HepG2 (cell line): ENCODE data around the gene PAN2. TPM values are rescaled to one million over a fixed set of nuclear protein-coding genes. Genes with fewer than 3 reads are reported as not detected.
A peak's percentile ranks its signal among the peaks of the same experiment; 100 is the strongest.

Experiments used
- BCL6 ChIP-seq: IDR thresholded peaks from 2 replicates; pipeline ENCODE4 v1.6.1; 2016; ENCODE audit warnings: missing genetic modification reagents, missing compliant biosample characterization
- BRCA1 ChIP-seq: sonication (generic); formaldehyde crosslinking; IDR thresholded peaks from 2 replicates; pipeline ENCODE4 v1.4.0; 2020; ENCODE audit warnings: missing genetic modification reagents
- CREBL2 ChIP-seq: sonication (generic); formaldehyde crosslinking; IDR thresholded peaks from 2 replicates; pipeline ENCODE4 v1.8.1; 2023; ENCODE audit warnings: missing genetic modification reagents, mild to moderate bottlenecking, borderline replicate concordance
- ELF4 ChIP-seq: sonication (generic); formaldehyde crosslinking; IDR thresholded peaks from 2 replicates; pipeline ENCODE4 v1.5.0; 2020; ENCODE audit warnings: missing genetic modification reagents, mild to moderate bottlenecking, moderate library complexity, borderline replicate concordance
- HHEX ChIP-seq: IDR thresholded peaks from 2 replicates; pipeline ENCODE4 v1.6.1; 2016; ENCODE audit warnings: control low read depth
- KDM5A ChIP-seq: fragments of 200-600 bp; sonication (generic); IDR thresholded peaks from 2 replicates; pipeline ENCODE4 v1.7.0; 2018; ENCODE audit warnings: antibody characterized with exemption, mild to moderate bottlenecking, low read length, borderline replicate concordance
- MIER2 ChIP-seq: IDR thresholded peaks from 2 replicates; pipeline ENCODE4 v1.6.1; 2016; ENCODE audit warnings: missing biosample characterization, missing genetic modification reagents
- MTA3 ChIP-seq: sonication (generic); formaldehyde crosslinking; IDR thresholded peaks from 2 replicates; pipeline ENCODE4 v1.4.0; 2020; ENCODE audit warnings: missing genetic modification reagents
- REST ChIP-seq, 2 experiments: IDR thresholded peaks; 2 replicates each; pipeline ENCODE4 v1.6.1; 2011 to 2012; ENCODE audit warnings: low read length in 2 of 2, borderline replicate concordance in 1 of 2, low read depth in 1 of 2, mild to moderate bottlenecking in 1 of 2, moderate library complexity in 1 of 2
- RFX3 ChIP-seq: IDR thresholded peaks from 2 replicates; pipeline ENCODE4 v1.6.1; 2016; ENCODE audit warnings: missing biosample characterization, missing genetic modification reagents
- SMAD3 ChIP-seq: sonication (generic); formaldehyde crosslinking; IDR thresholded peaks from 2 replicates; pipeline ENCODE4 v1.4.0; 2020; ENCODE audit warnings: missing genetic modification reagents
- SOX13 ChIP-seq, 3 experiments: fragments of 450-650 bp in 1 of 3; sonication (generic) in 1 of 3; formaldehyde crosslinking in 1 of 3; IDR thresholded peaks in 2 of 3; conservative IDR thresholded peaks in 1 of 3; 2 replicates each; pipeline versions ENCODE4 v1.5.0 to v1.6.1; 2016 to 2020; ENCODE audit warnings: antibody characterized with exemption in 1 of 3, mild to moderate bottlenecking in 1 of 3, missing compliant biosample characterization in 1 of 3, missing genetic modification reagents in 1 of 3, moderate library complexity in 1 of 3
- SRSF4 ChIP-seq: fragments of 200-400 bp; formaldehyde crosslinking; IDR thresholded peaks from one replicate; pipeline ENCODE4 v1.6.1; 2018; ENCODE audit warnings: mild to moderate bottlenecking, low read depth, low read length, moderate library complexity; ENCODE audit not compliant: poor library complexity, severe bottlenecking
- TEAD2 ChIP-seq: sonication (generic); formaldehyde crosslinking; IDR thresholded peaks from 2 replicates; pipeline ENCODE4 v1.9.0; 2021; ENCODE audit warnings: missing genetic modification reagents
- TEAD3 ChIP-seq: optimal IDR thresholded peaks from 2 replicates; pipeline ENCODE3; 2016; ENCODE audit warnings: borderline replicate concordance
- TERF1 ChIP-seq: sonication (generic); formaldehyde crosslinking; IDR thresholded peaks from 2 replicates; pipeline ENCODE4 v1.8.0; 2022; ENCODE audit warnings: mild to moderate bottlenecking, missing genetic modification reagents, moderate library complexity
- TRIM24 ChIP-seq: sonication (generic); formaldehyde crosslinking; IDR thresholded peaks from 2 replicates; pipeline ENCODE4 v1.8.0; 2022; ENCODE audit warnings: mild to moderate bottlenecking, missing genetic modification reagents
- ZBTB2 ChIP-seq: sonication (generic); formaldehyde crosslinking; IDR thresholded peaks from 2 replicates; pipeline ENCODE4 v1.8.0; 2022; ENCODE audit warnings: low read depth, missing genetic modification reagents
- ZNF205 ChIP-seq: IDR thresholded peaks from 2 replicates; pipeline ENCODE4 v1.6.1; 2018; ENCODE audit warnings: missing biosample characterization, missing genetic modification reagents
- ZNF251 ChIP-seq: sonication (generic); formaldehyde crosslinking; IDR thresholded peaks from 2 replicates; pipeline ENCODE4 v1.9.0; 2021; ENCODE audit warnings: mild to moderate bottlenecking, missing genetic modification reagents
- ZNF546 ChIP-seq: sonication (generic); formaldehyde crosslinking; conservative IDR thresholded peaks from 2 replicates; pipeline ENCODE4 v1.8.1; 2023; ENCODE audit warnings: mild to moderate bottlenecking, missing genetic modification reagents
- ZNF577 ChIP-seq: sonication (generic); formaldehyde crosslinking; IDR thresholded peaks from 2 replicates; pipeline ENCODE4 v1.4.0; 2020; ENCODE audit warnings: mild to moderate bottlenecking, low read depth, missing genetic modification reagents, borderline replicate concordance
- ZNF737 ChIP-seq: sonication (generic); formaldehyde crosslinking; IDR thresholded peaks from 2 replicates; pipeline ENCODE4 v1.5.0; 2020; ENCODE audit warnings: missing genetic modification reagents, mild to moderate bottlenecking, borderline replicate concordance
- polyA plus RNA-seq, 8 experiments: library from polyadenylated mRNA; depleted of rRNA in 3 of 8; stranded (reverse) in 7 of 8; unstranded in 1 of 8; fragments of >200 nt; fragmentation: Illumina TruSeq in 4 of 8; extraction: Trizol in 4 of 8; gene quantifications; 2 replicates each; pipeline versions ENCODE4 v1.2.1 to v1.2.3, GENCODE V29; 2011 to 2016; ENCODE audit warnings: low read depth in 4 of 8, missing spikeins in 1 of 8, mixed read lengths in 1 of 8; ENCODE audit not compliant: insufficient read depth in 1 of 8
- total RNA-seq, 5 experiments: library from RNA; depleted of rRNA; stranded (reverse); fragments of >200 nt; fragmentation: Illumina TruSeq; extraction: Trizol; gene quantifications; 2 replicates each; pipeline ENCODE4 v1.2.3, GENCODE V29; 2016; ENCODE audit warnings: low read depth in 1 of 5

PAN2 gene
- total and polyA plus RNA-seq, 2 of the 13 experiments (the other 11 are each of a cell fraction or from before 2014, with no cell fraction given), result 27.2 to 61.1 TPM

- no peak for TF ChIP-seq ZNF737 (CRISPR knock-in tag)
- TF ChIP-seq MTA3 (CRISPR knock-in tag), result no peak
- no peak for TF ChIP-seq TRIM24 (CRISPR knock-in tag)
- no peak for TF ChIP-seq BCL6 (CRISPR knock-in tag)
- no peak for TF ChIP-seq ZNF546 (CRISPR knock-in tag)
- TF ChIP-seq RFX3 (CRISPR knock-in tag), result no peak
- no peak for TF ChIP-seq TERF1 (CRISPR knock-in tag)
- no peak for TF ChIP-seq ZNF577 (CRISPR knock-in tag)
- TF ChIP-seq ELF4 (CRISPR knock-in tag), result no peak
- TF ChIP-seq TEAD2 (CRISPR knock-in tag), result no peak
- no peak for TF ChIP-seq SRSF4
- peak; percentile 39; the same call in 1 of the 2 replicates for TF ChIP-seq CREBL2 (CRISPR knock-in tag)
- TF ChIP-seq KDM5A, result no peak; the same call in 1 of the 2 replicates
- TF ChIP-seq REST (IDR thresholded peaks at IDR 0.05; ENCODE audit: borderline replicate concordance in 1 of 2, low read depth in 1 of 2, low read length in 2 of 2), result no peak
- no peak for TF ChIP-seq ZNF205 (CRISPR knock-in tag)
- peak; percentile 62; the same call in 1 of the 2 replicates for TF ChIP-seq BRCA1 (CRISPR knock-in tag)
- TF ChIP-seq ZNF251 (CRISPR knock-in tag), result no peak
- TF ChIP-seq ZBTB2 (CRISPR knock-in tag), result no peak
- no peak for TF ChIP-seq HHEX
- no peak for TF ChIP-seq SOX13 (IDR thresholded peaks at IDR 0.05)
- TF ChIP-seq SOX13 (CRISPR knock-in tag; conservative IDR thresholded peaks at IDR 0.05 in 1 of 2, IDR thresholded peaks at IDR 0.05 in 1 of 2), result peak in 1 of 2 experiments; percentile 32; a peak in 1 of 4 replicates
- TF ChIP-seq TEAD3, result no peak
- no peak for TF ChIP-seq SMAD3 (CRISPR knock-in tag)
- peak; percentile 17; the same call in 1 of the 2 replicates for TF ChIP-seq MIER2 (CRISPR knock-in tag)
Measured at GRCh38 chr12:56315622-56316473, 18.0 kb downstream of the PAN2 start, which contains the start of gene CNPY2 (continued).
